Muscle layer of colon (tissue), 2 donors: ENCODE results near the gene SELE.
"Not testable (repeated sequence)": the region's sequence is repeated elsewhere in the genome, so short reads cannot be mapped to it uniquely, and the experiment has no call there.

ENCODE experiments used
- H3K27ac ChIP-seq: one replicate; pipeline ENCODE4 v1.7.0; 2013; ENCODE audit warnings: low read depth, mild to moderate bottlenecking, low read length, moderate library complexity
- H3K27me3 ChIP-seq, 2 donors: one replicate each; pipeline ENCODE4 v1.7.0; 2013; ENCODE audit warnings: low read length in 2 of 2, mild to moderate bottlenecking in 2 of 2; ENCODE audit not compliant: insufficient read depth in 2 of 2, control insufficient read depth in 1 of 2
- H3K36me3 ChIP-seq: one replicate; pipeline ENCODE4 v1.7.0; 2013; ENCODE audit warnings: mild to moderate bottlenecking, low read length; ENCODE audit not compliant: insufficient read depth
- H3K4me1 ChIP-seq: one replicate; pipeline ENCODE4 v1.7.0; 2013; ENCODE audit warnings: mild to moderate bottlenecking, low read length; ENCODE audit not compliant: insufficient read depth
- H3K4me3 ChIP-seq, 2 donors: one replicate each; pipeline ENCODE4 v1.7.0; 2013; ENCODE audit warnings: low read length in 2 of 2, low read depth in 1 of 2, mild to moderate bottlenecking in 1 of 2, moderate library complexity in 1 of 2
- H3K9ac ChIP-seq: one replicate; pipeline ENCODE4 v1.7.0; 2013; ENCODE audit warnings: low read length
- H3K9me3 ChIP-seq: one replicate; pipeline ENCODE4 v1.7.0; 2013; ENCODE audit warnings: mild to moderate bottlenecking, low read length
- donor health status: abdominal sarcoma.
- donor health status: Adenocarcinoma of cecum.

SELE gene

GRCh38 chr1:169698976-169699375 lies 34.9 kb downstream of the SELE start:
- no peak overlapping the region for H3K4me3 ChIP-seq
- no peaks in the 10 kb centered on the region for H3K4me1 ChIP-seq
- no peaks in the 10 kb centered on the region for H3K9me3 ChIP-seq
- no peaks in the 10 kb centered on the region for H3K36me3 ChIP-seq
- H3K27me3 ChIP-seq, result no peaks in the 10 kb centered on the region
- H3K9ac ChIP-seq, result no peak overlapping the region
- H3K27ac ChIP-seq, result no peak overlapping the region

DNA sequence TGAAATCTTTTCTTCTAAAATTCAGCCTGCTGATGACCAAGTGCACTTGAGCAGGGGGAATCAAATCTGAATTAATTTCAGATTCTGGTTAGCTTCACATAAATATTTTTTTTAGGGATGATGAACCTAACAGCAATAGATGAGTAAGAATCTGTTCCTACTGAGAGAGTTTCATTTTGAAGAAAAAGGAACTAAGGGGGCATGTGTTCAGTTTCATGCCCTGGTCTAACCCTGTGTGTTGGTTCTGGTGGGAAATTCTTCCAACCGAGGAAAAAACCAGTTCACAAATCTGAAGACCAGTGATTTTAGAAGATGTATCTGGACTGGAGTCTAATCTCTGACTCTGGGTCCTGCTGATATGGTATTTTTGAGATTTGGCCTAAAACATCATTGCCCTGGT lies 36.1 kb downstream of the SELE start:
- Histone ChIP-seq H3K27me3 (no peaks in the 10 kb centered on the region), H3K36me3 (no peaks in the 10 kb centered on the region), H3K4me1 (no peaks in the 10 kb centered on the region), H3K4me3 (no peak overlapping the region), H3K9ac (no peak overlapping the region), H3K27ac (no peak overlapping the region), H3K9me3 (no peaks in the 10 kb centered on the region)

GRCh38 chr1:169696273-169697100 lies 37.4 kb downstream of the SELE start:
- H3K9me3 ChIP-seq, result no peaks in the 10 kb centered on the region
- H3K36me3 ChIP-seq, result no peaks in the 10 kb centered on the region
- no peak overlapping the region for H3K4me3 ChIP-seq
- no peaks in the 10 kb centered on the region for H3K27me3 ChIP-seq
- H3K9ac ChIP-seq, result no peak overlapping the region
- no peak overlapping the region for H3K27ac ChIP-seq
- H3K4me1 ChIP-seq, result no peaks in the 10 kb centered on the region

DNA sequence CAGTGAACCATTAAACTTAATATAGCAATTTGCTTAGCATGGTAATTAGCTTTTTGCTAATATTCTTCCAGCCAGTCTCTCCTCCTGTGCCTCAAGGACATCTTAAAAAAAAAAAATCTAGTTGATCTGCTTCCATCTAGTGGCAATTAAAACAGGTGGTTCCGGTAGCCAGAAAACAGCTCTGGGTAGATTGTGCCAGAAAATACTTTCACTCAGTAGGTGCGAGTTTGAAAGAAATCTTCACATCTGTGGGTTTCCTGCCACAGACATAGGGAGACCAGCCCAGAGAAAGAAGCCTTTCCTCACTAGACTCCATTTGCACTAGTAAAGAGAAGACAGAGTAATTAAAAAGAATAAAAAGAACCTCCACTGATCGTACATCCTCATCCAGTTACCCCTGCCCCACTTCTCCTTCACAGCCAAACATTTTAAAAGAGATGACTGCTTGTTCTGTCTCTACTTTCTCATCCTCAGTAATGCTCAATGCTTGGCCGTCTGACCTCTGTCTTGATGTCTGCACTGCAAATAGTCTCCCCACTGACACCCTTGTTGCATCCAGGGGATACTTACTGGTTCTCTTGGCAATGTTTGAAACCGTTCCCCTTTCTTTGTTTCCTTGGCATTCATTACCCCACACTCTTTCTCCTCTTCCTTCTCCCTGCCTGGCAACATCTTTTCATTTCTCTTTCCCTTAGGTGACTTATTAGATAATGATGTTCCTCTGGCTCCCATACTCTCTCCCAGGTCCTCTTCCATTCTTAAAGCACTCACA lies 39.4 kb downstream of the SELE start:
- Histone ChIP-seq H3K27ac (no peak overlapping the region), H3K4me3 (no peak overlapping the region), H3K27me3 (no peaks in the 10 kb centered on the region), H3K36me3 (no peaks in the 10 kb centered on the region), H3K9ac (no peak overlapping the region), H3K4me1 (no peaks in the 10 kb centered on the region), H3K9me3 (no peaks in the 10 kb centered on the region)

DNA sequence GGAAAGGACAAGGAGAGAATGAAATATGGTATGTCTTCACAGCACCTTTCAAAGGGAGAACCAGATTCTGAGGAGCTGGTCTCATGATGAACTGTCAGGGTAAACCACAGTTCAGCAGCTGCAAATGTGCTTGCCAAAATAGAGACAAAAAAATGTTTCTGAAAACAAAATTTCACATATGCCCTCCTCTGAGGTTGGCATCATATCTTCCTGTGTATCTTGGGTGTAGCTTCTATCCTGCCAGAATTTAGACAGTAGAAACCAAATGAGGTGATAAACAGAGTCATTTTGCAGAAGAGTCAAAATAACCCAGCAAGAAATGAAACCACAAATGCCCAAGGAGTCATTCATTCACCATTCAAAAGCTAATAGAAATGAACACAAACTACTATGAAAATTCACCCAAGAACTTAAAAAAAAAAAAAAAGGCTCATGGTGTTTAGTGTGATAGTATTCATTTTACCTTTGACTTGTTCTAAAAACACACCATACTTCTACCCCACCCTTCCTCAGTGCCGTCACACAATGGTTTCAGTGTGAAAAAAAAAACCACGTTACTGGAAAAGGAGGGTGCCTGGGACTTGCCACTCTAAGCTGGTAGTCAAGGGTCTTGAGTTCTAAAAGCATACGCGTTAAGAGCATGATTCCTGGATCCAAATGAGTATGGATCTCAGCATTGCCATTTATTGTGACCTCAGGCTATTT lies 41.0 kb downstream of the SELE start:
- Histone ChIP-seq H3K27me3 (no peaks in the 10 kb centered on the region), H3K27ac (no peak overlapping the region), H3K36me3 (no peaks in the 10 kb centered on the region), H3K4me3 (no peak overlapping the region), H3K9ac (no peak overlapping the region), H3K9me3 (no peaks in the 10 kb centered on the region), H3K4me1 (no peaks in the 10 kb centered on the region)

DNA sequence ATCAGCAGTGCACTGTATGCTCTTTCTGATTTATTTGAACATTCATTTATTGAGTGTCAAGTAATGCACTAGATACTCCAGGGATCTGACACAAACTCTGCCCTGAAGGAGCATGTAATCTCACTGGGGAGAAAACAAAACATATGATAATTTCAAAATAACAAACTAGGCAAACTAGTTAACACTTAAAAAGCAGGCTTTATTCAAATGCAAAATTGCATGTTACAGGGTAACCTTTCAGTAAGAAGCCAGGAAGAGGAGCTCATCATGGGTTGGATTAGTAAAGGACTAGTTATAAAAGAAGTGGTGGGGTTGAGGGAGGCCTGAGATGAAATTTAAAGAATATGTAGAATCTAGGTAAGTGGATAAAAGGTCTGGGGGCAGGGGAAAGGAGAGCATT lies 43.4 kb downstream of the SELE start:
- H3K27me3 ChIP-seq, result no peaks in the 10 kb centered on the region
- no peaks in the 10 kb centered on the region for H3K36me3 ChIP-seq
- H3K27ac ChIP-seq, result no peak overlapping the region
- H3K9me3 ChIP-seq, result no peaks in the 10 kb centered on the region
- H3K4me1 ChIP-seq, result no peaks in the 10 kb centered on the region
- no peak overlapping the region for H3K4me3 ChIP-seq
- no peak overlapping the region for H3K9ac ChIP-seq

DNA sequence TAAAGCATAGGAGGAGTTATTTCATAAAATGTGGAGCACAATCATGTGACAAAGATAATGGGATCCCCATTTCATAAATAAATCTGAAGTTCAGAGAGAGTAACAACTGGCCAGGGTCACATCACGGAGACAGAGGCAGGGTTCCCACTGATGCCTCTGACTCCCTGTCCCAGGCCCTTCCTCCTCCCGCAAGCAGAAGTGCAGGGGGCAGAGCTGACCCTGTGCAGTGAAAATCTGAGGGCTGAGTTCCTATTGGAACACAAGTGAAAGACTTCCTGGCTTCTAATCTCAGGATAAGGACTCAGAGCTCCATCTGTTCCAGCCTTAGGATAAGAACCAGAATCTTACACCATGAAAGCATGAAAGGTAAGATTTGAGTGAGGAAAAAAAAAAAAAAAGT lies 44.5 kb downstream of the SELE start:
- Histone ChIP-seq H3K27ac (no peak overlapping the region), H3K4me3 (no peak overlapping the region), H3K27me3 (no peaks in the 10 kb centered on the region), H3K36me3 (no peaks in the 10 kb centered on the region), H3K9me3 (no peaks in the 10 kb centered on the region), H3K9ac (no peak overlapping the region), H3K4me1 (no peaks in the 10 kb centered on the region)

GRCh38 chr1:169688377-169688776 lies 45.5 kb downstream of the SELE start:
- not testable (repeated sequence) for H3K27ac ChIP-seq, H3K4me1 ChIP-seq, H3K4me3 ChIP-seq, H3K36me3 ChIP-seq, H3K9me3 ChIP-seq, H3K9ac ChIP-seq, H3K27me3 ChIP-seq

DNA sequence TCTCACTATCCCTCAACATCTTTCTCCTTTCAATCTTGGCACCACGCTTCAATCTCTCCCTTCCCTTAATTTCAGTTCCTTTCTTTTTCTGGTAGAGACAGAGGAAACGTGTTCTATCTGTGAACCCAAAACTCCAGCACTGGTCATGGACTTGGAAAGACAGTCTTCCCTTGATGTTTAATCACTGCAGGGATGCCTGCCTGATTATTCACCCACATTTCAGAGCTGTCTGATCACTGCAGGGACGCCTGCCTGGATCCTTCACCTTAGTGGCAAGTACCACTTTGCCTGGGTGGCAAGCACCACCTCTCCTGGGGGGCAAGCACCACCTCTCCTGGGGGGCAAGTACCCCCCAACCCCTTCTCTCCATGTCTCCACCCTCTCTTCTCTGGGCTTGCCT lies 50.2 kb downstream of the SELE start:
- Histone ChIP-seq H3K27ac (no peak overlapping the region), H3K4me3 (no peak overlapping the region), H3K9ac (no peak overlapping the region), H3K27me3 (no peaks in the 10 kb centered on the region), H3K36me3 (no peaks in the 10 kb centered on the region), H3K9me3 (no peaks in the 10 kb centered on the region), H3K4me1 (no peaks in the 10 kb centered on the region)

GRCh38 chr1:169683168-169683567 lies 50.7 kb downstream of the SELE start:
- H3K27me3 ChIP-seq, H3K36me3 ChIP-seq, H3K9me3 ChIP-seq, H3K27ac ChIP-seq, H3K4me3 ChIP-seq, H3K4me1 ChIP-seq, H3K9ac ChIP-seq: not testable (repeated sequence)

- H3K9me3 ChIP-seq, result no peaks in the 10 kb centered on the region
- H3K4me1 ChIP-seq, result no peaks in the 10 kb centered on the region
- no peak overlapping the region for H3K27ac ChIP-seq
Observed at GRCh38 chr1:169682071-169682470, 51.8 kb downstream of the SELE start.

More at GRCh38 chr1:169682071-169682470, 51.8 kb downstream of the SELE start:
- Histone ChIP-seq H3K9ac (no peak overlapping the region), H3K27me3 (no peaks in the 10 kb centered on the region), H3K36me3 (no peaks in the 10 kb centered on the region), H3K4me3 (no peak overlapping the region)
